Ishikawa (cell line): ENCODE measurements around the gene SPOCK1.

ENCODE experiments used
- CREB1 ChIP-seq: IDR thresholded peaks from 2 replicates; pipeline ENCODE4 v1.6.1; 2012; ENCODE audit warnings: low read depth
- EP300 ChIP-seq: IDR thresholded peaks from 2 replicates; pipeline ENCODE4 v1.6.1; 2012; ENCODE audit warnings: borderline replicate concordance
- RAD21 ChIP-seq: IDR thresholded peaks from 2 replicates; pipeline ENCODE4 v1.6.1; 2012; ENCODE audit warnings: low read depth
- YY1 ChIP-seq: IDR thresholded peaks from 2 replicates; pipeline ENCODE4 v1.6.1; 2012; ENCODE audit warnings: low read depth

DNA sequence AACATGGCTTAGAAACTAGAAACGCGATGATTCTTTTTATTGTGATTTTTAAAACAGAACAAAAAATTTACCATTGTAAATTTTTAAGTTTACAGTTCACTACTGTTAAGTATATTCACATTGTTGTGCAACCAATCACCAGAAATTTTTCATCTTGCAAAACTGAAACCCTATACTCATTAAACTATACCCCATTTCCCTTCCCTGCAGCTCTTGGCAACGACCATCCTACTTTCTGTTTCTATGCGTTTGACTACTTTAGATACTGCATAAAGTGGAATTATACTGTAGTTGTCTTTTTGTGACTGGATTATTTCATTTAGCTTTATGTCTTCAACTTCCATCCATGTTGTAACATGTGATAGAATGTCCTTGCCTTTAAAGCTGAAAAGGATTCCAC, 52.5 kb downstream of the SPOCK1 start:
- no peak for TF ChIP-seq RAD21
- no peak for TF ChIP-seq CREB1
- no peak for TF ChIP-seq EP300
- no peak for TF ChIP-seq YY1
